ENCODE data around the gene RAD51AP2. TPM values are rescaled to one million over a fixed set of nuclear protein-coding genes. Genes with fewer than 3 reads are reported as not detected.

The RAD51AP2 gene
- polyA plus RNA-seq, 1 of the 3 experiments (the other 2 are of a cell fraction), result not detected

- H3K9me3 ChIP-seq, result no peaks in the 10 kb centered on the region
- no peaks in the 10 kb centered on the region for H4K20me1 ChIP-seq (ENCODE audit: insufficient read depth)
- DNase-seq, result no peak
- H3K9me2 ChIP-seq, result no peaks in the 10 kb centered on the region
- H2AFZ ChIP-seq (ENCODE audit: low read depth), result no peak overlapping the region
- ChIA-PET POLR2A (no interaction called here), CTCF (interaction anchor here (0.7 kb wide), 1 partner anchor 10 kb away, joined by 3 read pairs; no protein-coding TSS in a partner anchor)
- no peak overlapping the region for H3K4me2 ChIP-seq
- WGBS (ENCODE audit: low lambda C conversion rate), result 59% methylated on average over 2 of the region's 2 CpGs
- no peaks in the 10 kb centered on the region for H3K79me2 ChIP-seq (ENCODE audit: insufficient read depth)
- H3K27ac ChIP-seq (ENCODE audit: low read depth in 2 of 2, low read length in 1 of 2), result no peak overlapping the region
- H3F3A ChIP-seq (replicated peaks; ENCODE audit: insufficient read depth), result no peaks in the 10 kb centered on the region
- no peak overlapping the region for H3K9ac ChIP-seq
- no peak overlapping the region for H3K4me3 ChIP-seq (ENCODE audit: low read depth in 2 of 2, low read length in 1 of 2)
- no peaks in the 10 kb centered on the region for H3K36me3 ChIP-seq (replicated peaks in 1 of 2; ENCODE audit: control insufficient read depth in 1 of 2, insufficient read depth in 2 of 2, low read length in 1 of 2)
- no peaks in the 10 kb centered on the region for H3K27me3 ChIP-seq (ENCODE audit: insufficient read depth)
- no peaks in the 10 kb centered on the region for H3K4me1 ChIP-seq (ENCODE audit: control insufficient read depth in 1 of 2, insufficient read depth in 2 of 2, low read depth in 1 of 2, low read length in 1 of 2)
- TF ChIP-seq USF1 (IDR thresholded peaks at IDR 0.05; ENCODE audit: borderline replicate concordance, low read depth), result no peak
- TF ChIP-seq CTCF (IDR thresholded peaks at IDR 0.05), result no peak
- no peak for TF ChIP-seq PBX3 (IDR thresholded peaks at IDR 0.05)
- TF ChIP-seq EP300 (IDR thresholded peaks at IDR 0.05; ENCODE audit: borderline replicate concordance in 1 of 2, low read depth in 1 of 2, low read length in 1 of 2), result no peak
- no peak for TF ChIP-seq MXI1 (IDR thresholded peaks at IDR 0.05; ENCODE audit: low read depth, low read length)
- no peak for TF ChIP-seq FOSL2 (IDR thresholded peaks at IDR 0.05; ENCODE audit: borderline replicate concordance, low read depth)
- TF ChIP-seq FOXM1 (IDR thresholded peaks at IDR 0.05; ENCODE audit: low read depth), result no peak
- TF ChIP-seq RXRA (IDR thresholded peaks at IDR 0.05; ENCODE audit: borderline replicate concordance, low read depth), result no peak
- TF ChIP-seq EZH2phosphoT487 (IDR thresholded peaks at IDR 0.05; ENCODE audit: borderline replicate concordance, low read depth), result no peak
Observed at GRCh38 chr2:17550907-17551306, 32.7 kb upstream of the RAD51AP2 start.

GRCh38 chr2:17547737-17548136, 29.5 kb upstream of the RAD51AP2 start:
- Histone ChIP-seq H3K4me2 (no peak overlapping the region), H3K4me1 (ENCODE audit: control insufficient read depth in 1 of 2, insufficient read depth in 2 of 2, low read depth in 1 of 2, low read length in 1 of 2) (no peaks in the 10 kb centered on the region), H3K27me3 (ENCODE audit: insufficient read depth) (peaks cover 7% of the 10 kb centered on the region; the same call in 1 of the 2 replicates), H3K27ac (ENCODE audit: low read depth in 2 of 2, low read length in 1 of 2) (no peak overlapping the region), H3K9me3 (no peaks in the 10 kb centered on the region), H3K4me3 (ENCODE audit: low read depth in 2 of 2, low read length in 1 of 2) (no peak overlapping the region), H4K20me1 (ENCODE audit: insufficient read depth) (no peaks in the 10 kb centered on the region), H3K9me2 (no peaks in the 10 kb centered on the region), H3K9ac (no peak overlapping the region), H3K36me3 (replicated peaks in 1 of 2; ENCODE audit: control insufficient read depth in 1 of 2, insufficient read depth in 2 of 2, low read length in 1 of 2) (no peaks in the 10 kb centered on the region), H3F3A (replicated peaks; ENCODE audit: insufficient read depth) (no peaks in the 10 kb centered on the region), H3K79me2 (ENCODE audit: insufficient read depth) (no peaks in the 10 kb centered on the region), H2AFZ (ENCODE audit: low read depth) (no peak overlapping the region)
- ChIA-PET POLR2A (no interaction called here), CTCF (interaction anchor here (0.6 to 0.9 kb wide), 2 partner anchors 9 to 10 kb away, joined by 3 to 4 read pairs; no protein-coding TSS in a partner anchor)
- TF ChIP-seq RAD21 (IDR thresholded peaks at IDR 0.05; ENCODE audit: low read length), result no peak
- 63% methylated on average over 5 of the region's 5 CpGs for WGBS (ENCODE audit: low lambda C conversion rate)
- DNase-seq, result no peak
